ENCODE data around the gene SEPTIN5. TPM values are rescaled to one million over a fixed set of nuclear protein-coding genes. Genes with fewer than 3 reads are reported as not detected.

The SEPTIN5 gene
- total RNA-seq, 2 donors from 2014 or later = 47.7 to 147 TPM

GRCh38 chr22:19686946-19687345, 27.4 kb upstream of the SEPTIN5 start:
- Histone ChIP-seq H3K4me3 (no peak overlapping the region), H3K36me3 (no peaks in the 10 kb centered on the region), H3K27me3 (replicated peaks; ENCODE audit: insufficient read depth) (no peaks in the 10 kb centered on the region), H3K9me3 (no peaks in the 10 kb centered on the region), H3K27ac (no peak overlapping the region), H3K4me1 (ENCODE audit: control insufficient read depth in 1 of 2, low read depth in 2 of 2) (no peaks in the 10 kb centered on the region)
- no peak for ATAC-seq (ENCODE audit: insufficient number of reproducible peaks, low FRiP score, low read depth)
- no peak for TF ChIP-seq CTCF (IDR thresholded peaks at IDR 0.05)
- no peak for DNase-seq (ENCODE audit: low spot score)

- no peak overlapping the region for H3K27ac ChIP-seq
- DNase-seq (ENCODE audit: low spot score) (no peak), ATAC-seq (ENCODE audit: insufficient number of reproducible peaks, low FRiP score, low read depth) (no peak)
- no peak overlapping the region for H3K4me3 ChIP-seq
- H3K27me3 ChIP-seq (replicated peaks; ENCODE audit: insufficient read depth) = no peaks in the 10 kb centered on the region
- no peaks in the 10 kb centered on the region for H3K36me3 ChIP-seq
- H3K9me3 ChIP-seq = no peaks in the 10 kb centered on the region
- H3K4me1 ChIP-seq (ENCODE audit: control insufficient read depth in 1 of 2, low read depth in 2 of 2) = no peaks in the 10 kb centered on the region
- TF ChIP-seq CTCF (IDR thresholded peaks at IDR 0.05) = no peak
These were observed 26.6 kb upstream of the SEPTIN5 start for GRCh38 chr22:19687561-19688300.

GRCh38 chr22:19688301-19689290, 25.7 kb upstream of the SEPTIN5 start:
- no peak for DNase-seq (ENCODE audit: low spot score)
- no peak for ATAC-seq (ENCODE audit: insufficient number of reproducible peaks, low FRiP score, low read depth)
- TF ChIP-seq CTCF (IDR thresholded peaks at IDR 0.05) = no peak
- Histone ChIP-seq H3K9me3 (no peaks in the 10 kb centered on the region), H3K4me3 (no peak overlapping the region), H3K27ac (no peak overlapping the region), H3K27me3 (replicated peaks; ENCODE audit: insufficient read depth) (no peaks in the 10 kb centered on the region), H3K36me3 (no peaks in the 10 kb centered on the region), H3K4me1 (ENCODE audit: control insufficient read depth in 1 of 2, low read depth in 2 of 2) (no peaks in the 10 kb centered on the region)

- ATAC-seq (ENCODE audit: insufficient number of reproducible peaks, low FRiP score, low read depth) = no peak
- Histone ChIP-seq H3K36me3 (no peaks in the 10 kb centered on the region), H3K27me3 (replicated peaks; ENCODE audit: insufficient read depth) (no peaks in the 10 kb centered on the region), H3K27ac (no peak overlapping the region), H3K9me3 (no peaks in the 10 kb centered on the region), H3K4me1 (ENCODE audit: control insufficient read depth in 1 of 2, low read depth in 2 of 2) (no peaks in the 10 kb centered on the region), H3K4me3 (no peak overlapping the region)
- DNase-seq (ENCODE audit: low spot score) = no peak
- TF ChIP-seq CTCF (IDR thresholded peaks at IDR 0.05) = no peak
These were observed 24.9 kb upstream of the SEPTIN5 start for GRCh38 chr22:19689408-19689807.

Data from thoracic aorta (tissue), 2 donors.